Vagina (tissue), 2 donors: Measurements from ENCODE around the gene STK10.

Experiments used
- POLR2A ChIP-seq, 2 donors: fragments of 450-650 bp; IDR thresholded peaks; one replicate each; pipeline ENCODE4 v1.6.1; 2017; ENCODE audit warnings: antibody characterized with exemption in 2 of 2, mild to moderate bottlenecking in 2 of 2, moderate library complexity in 2 of 2
- POLR2AphosphoS5 ChIP-seq, 2 donors: sonication (generic); formaldehyde crosslinking; IDR thresholded peaks; one replicate each; pipeline ENCODE4 v1.9.0; 2017; ENCODE audit warnings: antibody characterized with exemption in 2 of 2, mild to moderate bottlenecking in 2 of 2, low read depth in 1 of 2; ENCODE audit not compliant: insufficient read depth in 1 of 2
- TF ChIP-seq, protein P1 (sequence below), 3 experiments: fragments of 450-650 bp in 2 of 3; fragments of 200-600 bp in 1 of 3; sonication (generic) in 1 of 3; IDR thresholded peaks; one replicate each; pipeline ENCODE4 v1.5.1; 2017 to 2019; ENCODE audit warnings: antibody characterized with exemption in 3 of 3, mild to moderate bottlenecking in 2 of 3, moderate library complexity in 2 of 3

DNA sequence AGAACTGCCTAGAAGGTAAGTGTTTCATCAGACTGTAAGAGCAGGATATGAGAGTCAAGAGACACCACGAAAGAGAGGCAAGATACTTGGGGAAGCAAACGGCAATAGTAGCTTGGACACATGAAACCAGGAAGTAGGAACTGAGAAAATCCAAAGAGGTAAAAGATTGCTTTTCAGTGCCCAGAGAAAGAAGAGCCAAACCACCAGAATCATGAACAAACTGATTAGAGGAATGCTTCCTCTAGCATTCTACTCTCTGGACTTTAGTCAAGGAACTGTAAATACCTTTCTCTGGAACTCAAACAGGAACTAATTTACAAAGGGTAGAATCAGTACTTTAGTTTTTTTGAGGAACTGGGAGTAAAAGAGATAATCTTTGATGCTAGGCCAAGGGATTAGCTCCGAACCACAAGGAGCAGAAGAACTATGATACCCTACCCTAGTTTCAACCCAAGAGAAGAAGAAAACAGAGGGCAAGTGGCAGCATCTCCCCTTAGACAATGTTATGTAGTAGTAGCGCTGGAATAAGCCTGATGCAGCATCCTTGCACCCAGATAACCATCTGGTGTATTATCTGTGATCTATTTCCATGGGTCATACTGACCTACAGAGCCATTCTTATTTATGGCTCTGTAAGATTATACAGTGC lies 47.2 kb upstream of the STK10 start:
- TF ChIP-seq, protein P1, sequence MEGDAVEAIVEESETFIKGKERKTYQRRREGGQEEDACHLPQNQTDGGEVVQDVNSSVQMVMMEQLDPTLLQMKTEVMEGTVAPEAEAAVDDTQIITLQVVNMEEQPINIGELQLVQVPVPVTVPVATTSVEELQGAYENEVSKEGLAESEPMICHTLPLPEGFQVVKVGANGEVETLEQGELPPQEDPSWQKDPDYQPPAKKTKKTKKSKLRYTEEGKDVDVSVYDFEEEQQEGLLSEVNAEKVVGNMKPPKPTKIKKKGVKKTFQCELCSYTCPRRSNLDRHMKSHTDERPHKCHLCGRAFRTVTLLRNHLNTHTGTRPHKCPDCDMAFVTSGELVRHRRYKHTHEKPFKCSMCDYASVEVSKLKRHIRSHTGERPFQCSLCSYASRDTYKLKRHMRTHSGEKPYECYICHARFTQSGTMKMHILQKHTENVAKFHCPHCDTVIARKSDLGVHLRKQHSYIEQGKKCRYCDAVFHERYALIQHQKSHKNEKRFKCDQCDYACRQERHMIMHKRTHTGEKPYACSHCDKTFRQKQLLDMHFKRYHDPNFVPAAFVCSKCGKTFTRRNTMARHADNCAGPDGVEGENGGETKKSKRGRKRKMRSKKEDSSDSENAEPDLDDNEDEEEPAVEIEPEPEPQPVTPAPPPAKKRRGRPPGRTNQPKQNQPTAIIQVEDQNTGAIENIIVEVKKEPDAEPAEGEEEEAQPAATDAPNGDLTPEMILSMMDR (IDR thresholded peaks at IDR 0.05) = no peak
- TF ChIP-seq POLR2AphosphoS5 (IDR thresholded peaks at IDR 0.05; ENCODE audit: insufficient read depth in 1 of 2, low read depth in 1 of 2) = no peak
- no peak for TF ChIP-seq POLR2A (IDR thresholded peaks at IDR 0.05)
